Measurements from ENCODE around the gene APBA2.

The APBA2 gene

GRCh38 chr15:29066838-29067237 is 181.1 kb downstream of the APBA2 start:
- no peak for DNase-seq

- no peak for DNase-seq
Measured at GRCh38 chr15:29067949-29068348, 182.2 kb downstream of the APBA2 start.

DNA sequence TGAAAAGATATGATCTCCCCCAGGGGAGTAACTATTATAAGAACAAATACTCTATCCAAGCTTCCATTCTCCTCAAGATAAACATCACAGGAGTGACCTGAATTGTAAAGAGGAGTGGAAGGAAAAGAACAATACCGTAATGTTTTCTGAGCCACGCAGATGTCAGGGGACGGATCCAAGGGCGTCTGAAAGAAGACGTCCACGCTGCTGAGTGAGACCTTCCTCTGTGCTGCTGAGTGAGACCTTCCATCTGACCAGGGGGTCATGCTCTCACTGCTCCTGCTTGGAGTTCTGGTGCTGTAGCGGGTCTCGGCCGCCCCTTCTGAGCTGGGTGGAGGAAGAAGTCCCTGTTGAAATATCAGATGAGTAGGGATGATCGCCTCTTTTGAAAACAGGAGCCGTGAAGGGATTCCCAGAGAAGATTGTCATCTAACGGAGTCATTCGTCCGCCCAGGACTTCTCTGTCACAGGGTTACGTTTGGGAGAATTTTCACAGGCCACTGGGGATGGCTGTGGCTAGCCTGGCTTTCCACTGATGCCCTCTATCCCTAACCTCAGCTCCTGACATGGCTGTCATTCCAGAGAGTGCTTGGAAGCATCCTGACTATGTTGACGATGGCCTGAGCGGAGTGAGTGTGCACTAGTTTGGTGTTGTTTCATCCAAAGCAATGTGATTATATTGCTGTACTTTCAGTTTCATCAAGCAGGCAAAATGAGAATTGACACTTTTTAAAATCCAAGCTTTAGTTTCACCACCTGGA is 184.9 kb downstream of the APBA2 start:
- DNase-seq: no peak

DNA sequence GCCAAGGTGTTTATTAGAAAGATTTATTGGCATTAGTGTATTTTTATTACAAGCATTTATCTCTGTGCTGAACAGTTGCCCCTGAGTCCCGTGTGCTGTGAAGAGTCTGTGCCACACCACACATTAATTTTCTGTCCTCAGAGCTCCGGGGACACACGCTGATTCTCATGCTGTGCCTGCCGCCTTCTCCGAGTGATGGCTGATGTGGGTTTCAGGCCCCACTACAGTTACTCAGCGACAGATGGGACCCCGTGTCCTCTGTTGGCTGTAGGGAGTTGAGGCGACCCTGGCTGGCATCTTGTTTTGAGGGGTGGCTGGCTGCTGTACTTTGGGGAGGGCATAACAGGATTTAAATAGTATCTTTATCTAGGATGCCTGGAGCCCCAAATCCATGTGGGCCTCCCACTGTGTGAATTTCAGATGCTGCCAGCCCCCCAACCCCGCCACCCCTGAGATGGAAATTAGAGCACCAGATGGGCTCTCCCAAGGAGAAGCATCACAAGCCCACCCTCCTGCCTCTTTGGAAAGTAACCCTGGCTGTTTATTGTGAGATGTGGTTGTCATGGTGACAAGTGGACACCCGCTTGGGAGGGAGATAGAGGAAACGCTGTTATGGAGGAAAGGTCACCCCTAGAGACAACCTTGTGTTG is 185.6 kb downstream of the APBA2 start:
- no peak for DNase-seq

GRCh38 chr15:29071882-29072273 is 186.1 kb downstream of the APBA2 start:
- DNase-seq: no peak

DNA sequence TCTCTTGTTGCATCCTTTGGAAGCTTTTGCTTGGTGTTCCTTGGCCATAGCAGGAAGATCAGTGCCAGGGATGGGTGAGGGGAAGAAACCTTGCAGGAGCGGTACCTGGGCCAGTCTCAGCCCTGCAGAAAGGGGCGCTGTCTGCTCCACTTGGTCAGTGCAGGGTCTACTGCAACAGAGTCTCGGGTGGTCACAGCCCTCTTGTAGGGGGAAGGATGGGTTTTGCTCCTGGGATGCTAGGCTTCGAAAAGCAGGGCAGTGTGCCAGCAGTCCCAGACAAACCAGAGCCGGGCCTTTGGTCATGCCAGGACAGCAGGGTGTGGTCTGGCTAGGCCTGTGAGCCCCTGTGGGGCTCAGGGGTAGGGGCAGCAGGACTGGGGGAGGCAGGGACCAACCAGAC is 186.7 kb downstream of the APBA2 start:
- no peak for DNase-seq

DNA sequence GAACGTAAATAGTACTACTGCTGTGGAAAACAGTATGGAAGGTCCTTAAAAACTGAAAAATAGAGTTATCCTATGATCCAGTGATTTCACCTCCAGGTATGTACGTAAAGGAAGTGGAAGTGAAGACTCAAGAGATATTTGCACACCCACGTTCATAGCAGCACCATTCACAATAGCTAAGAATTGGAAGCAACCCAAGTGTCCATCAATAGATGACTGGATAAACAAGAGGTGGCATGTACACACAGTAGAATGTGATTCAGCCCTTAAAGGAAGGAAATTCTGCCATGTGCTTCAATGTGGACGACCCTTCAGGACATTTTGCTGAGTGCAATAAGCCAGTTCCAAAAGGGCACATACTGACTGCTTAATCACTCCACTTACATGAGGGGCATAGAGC is 188.3 kb downstream of the APBA2 start:
- no peak for DNase-seq

DNA sequence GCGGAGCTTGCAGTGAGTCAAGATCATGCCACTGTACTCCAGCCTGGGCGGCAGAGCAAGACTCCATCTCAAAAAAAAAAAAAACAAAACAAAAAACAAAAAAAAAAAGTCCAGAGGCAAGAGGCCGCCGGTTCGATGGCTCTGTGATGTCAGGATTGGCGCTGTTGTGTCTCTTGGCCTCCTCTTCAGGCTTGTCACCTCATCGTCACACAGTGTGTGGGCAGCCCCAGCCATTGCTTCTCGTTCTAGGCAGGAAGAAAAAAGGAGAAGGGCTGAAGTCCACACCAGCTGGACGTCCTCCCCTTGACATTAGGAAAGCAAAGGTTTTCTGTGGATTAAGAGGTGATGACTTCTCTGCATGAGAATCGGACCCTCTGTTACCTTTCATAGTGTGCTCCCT is 192.8 kb downstream of the APBA2 start:
- no peak for DNase-seq

- DNase-seq: no peak
Measured at GRCh38 chr15:29079479-29079878, 193.7 kb downstream of the APBA2 start.

- DNase-seq: peak; percentile 46
Measured at GRCh38 chr15:29081781-29082180, 196.0 kb downstream of the APBA2 start.

DNA sequence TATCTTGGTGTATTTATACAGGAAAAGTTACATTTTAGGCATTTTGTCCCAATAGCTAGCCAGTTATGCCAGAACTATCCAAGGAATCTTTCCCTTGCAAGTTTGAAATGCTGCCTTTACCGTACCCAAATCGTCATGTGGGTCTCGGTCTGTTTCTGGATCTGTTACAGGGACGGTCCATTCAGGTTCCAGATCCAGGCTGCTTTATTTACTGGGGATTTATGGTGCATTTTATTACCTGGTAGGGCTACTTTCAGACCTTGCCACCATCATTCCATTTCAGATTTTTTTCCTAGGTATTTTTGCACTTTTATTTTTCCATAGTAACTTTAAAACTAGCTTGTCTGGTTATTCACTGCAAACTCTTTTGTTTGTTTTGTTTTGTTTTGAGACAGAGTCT is 197.4 kb downstream of the APBA2 start:
- no peak for DNase-seq

GRCh38 chr15:29083858-29084257 is 198.1 kb downstream of the APBA2 start:
- no peak for DNase-seq

DNA sequence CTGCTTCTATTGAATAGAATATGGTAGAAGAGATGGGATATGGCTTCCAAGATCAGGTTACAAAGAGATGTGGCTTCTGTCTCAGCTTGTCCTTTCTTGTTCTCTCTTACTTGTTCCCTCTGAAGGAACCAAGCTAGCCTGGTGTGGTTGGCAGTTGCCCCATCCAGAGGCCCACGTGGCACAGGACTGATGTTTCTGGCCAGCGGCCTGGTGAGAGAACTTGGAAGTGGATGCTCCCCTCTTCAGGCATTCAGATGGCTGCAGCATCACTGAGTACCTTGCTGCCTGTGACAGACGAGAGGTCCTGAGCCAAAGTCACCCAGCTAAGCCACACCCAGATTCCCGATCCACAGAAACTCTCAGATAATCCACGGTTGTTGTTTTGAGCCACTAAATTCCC is 200.2 kb downstream of the APBA2 start:
- no peak for DNase-seq

- no peak for DNase-seq
Measured at GRCh38 chr15:29086891-29087290, 201.1 kb downstream of the APBA2 start.

DNA sequence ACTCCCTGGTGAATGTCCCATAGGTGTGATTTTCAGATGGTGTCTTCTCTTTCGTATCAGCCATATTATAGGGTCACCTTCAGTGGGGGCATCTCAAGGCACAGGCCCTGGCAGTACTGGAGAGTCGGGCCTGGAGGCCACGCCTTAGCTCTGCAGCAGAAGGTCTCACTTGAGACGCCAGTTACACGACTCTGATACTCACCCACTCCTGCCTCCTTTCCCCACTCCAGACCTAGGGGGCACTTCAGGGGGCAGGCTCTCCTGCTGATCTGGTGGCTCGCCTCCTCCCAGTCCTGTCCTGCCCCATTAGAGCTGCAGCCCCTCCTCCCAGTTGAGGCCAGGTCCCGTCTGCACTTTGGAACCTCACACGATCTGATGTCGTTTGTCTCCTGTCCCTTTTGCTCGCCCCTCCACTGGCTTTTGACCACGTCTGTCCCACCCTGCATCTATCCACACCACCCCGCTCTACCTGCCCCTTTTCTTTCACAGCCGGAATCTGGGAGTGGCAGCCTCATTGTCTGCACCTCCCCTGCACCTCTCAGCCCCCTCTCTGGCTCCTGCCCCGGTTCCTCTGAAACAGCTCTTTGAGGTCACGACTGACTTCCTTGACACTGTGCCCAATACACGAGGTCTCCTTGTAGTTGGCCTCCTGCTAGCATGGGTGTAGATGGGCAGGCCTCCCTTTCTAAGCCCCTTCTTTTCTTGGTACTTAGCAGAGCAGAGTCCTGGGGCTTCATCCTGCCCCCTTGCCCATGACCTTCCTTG is 201.9 kb downstream of the APBA2 start:
- DNase-seq: no peak

GRCh38 chr15:29088666-29089065 is 202.9 kb downstream of the APBA2 start:
- no peak for DNase-seq

- DNase-seq: no peak
Measured at GRCh38 chr15:29089731-29090616, 204.2 kb downstream of the APBA2 start.

- DNase-seq: peak; percentile 76
Measured at GRCh38 chr15:29090617-29091466, 205.1 kb downstream of the APBA2 start.

DNA sequence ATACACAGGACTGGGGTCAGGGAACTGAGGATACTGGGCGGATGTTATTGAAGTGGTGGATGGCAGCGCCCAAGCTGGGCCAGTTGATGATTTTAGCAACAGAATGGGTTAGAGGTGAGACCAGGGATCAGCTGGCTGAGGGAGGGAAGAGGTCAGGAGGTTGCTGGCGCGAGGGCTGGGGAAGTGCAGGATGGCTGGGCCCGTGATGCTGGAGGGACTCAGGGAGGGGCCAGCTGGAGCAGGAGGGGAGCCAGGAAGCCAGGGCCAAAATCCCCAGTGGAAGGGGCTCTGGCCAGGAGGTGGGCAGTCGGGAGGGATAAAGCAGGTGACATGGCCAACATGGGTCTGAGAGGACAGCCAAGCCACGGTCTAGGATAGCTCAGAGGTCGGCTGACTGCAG is 205.9 kb downstream of the APBA2 start:
- DNase-seq: no peak

DNA sequence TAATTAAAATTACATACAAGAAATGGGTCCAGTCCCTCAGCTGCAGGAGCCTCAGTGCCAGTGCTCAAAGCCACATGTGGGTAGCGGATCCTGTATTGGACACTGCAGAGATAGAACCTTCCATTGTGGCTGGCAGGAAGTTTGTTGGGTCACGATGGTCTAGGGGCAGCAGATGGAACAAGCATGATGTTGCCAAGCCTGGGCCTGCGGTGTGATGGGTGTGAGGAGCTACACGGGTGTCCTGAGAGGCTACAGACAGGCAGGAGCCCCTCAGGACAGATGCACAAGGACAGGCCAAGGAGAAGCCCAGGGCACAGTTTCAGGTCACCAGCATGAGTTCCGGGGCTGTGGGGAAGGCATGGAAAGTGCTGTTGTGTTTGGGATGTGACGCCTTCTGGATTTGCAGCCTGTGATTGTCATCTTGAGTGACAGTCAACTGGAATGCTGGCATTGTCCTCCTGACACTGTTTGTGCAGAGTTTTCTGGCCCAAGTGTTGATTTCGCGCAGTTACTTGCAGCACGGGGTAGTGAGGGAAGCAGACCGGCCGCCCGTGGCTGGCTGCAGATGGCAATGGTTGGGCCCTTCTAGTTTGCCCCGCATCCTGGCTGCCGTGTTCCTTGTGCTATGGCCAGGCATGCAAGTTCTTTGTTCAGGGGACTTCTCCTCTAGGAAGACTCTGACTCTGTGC is 206.7 kb downstream of the APBA2 start:
- DNase-seq: no peak

- DNase-seq: no peak
Measured at GRCh38 chr15:29093065-29093435, 207.3 kb downstream of the APBA2 start.
